Coronary artery (tissue), 2 donors: ENCODE results near the gene CACNA1C.

Source experiments
- DNase-seq: peaks from one replicate; pipeline ENCODE4 v3.0.0-alpha.2; 2017; ENCODE audit warnings: low spot score
- H3K27ac ChIP-seq, 2 donors: fragments of 200-600 bp; sonication (generic); one replicate each; pipeline ENCODE4 v1.5.1; 2016 to 2019
- H3K4me3 ChIP-seq: fragments of 200-600 bp; sonication (generic); 2 replicates; pipeline ENCODE4 v1.5.1; 2016; ENCODE audit warnings: mild to moderate bottlenecking, moderate library complexity
- TF ChIP-seq, protein P1 (sequence below): fragments of 200-600 bp; sonication (generic); IDR thresholded peaks from one replicate; pipeline ENCODE4 v1.5.1; 2019; ENCODE audit warnings: antibody characterized with exemption

The CACNA1C gene

DNA sequence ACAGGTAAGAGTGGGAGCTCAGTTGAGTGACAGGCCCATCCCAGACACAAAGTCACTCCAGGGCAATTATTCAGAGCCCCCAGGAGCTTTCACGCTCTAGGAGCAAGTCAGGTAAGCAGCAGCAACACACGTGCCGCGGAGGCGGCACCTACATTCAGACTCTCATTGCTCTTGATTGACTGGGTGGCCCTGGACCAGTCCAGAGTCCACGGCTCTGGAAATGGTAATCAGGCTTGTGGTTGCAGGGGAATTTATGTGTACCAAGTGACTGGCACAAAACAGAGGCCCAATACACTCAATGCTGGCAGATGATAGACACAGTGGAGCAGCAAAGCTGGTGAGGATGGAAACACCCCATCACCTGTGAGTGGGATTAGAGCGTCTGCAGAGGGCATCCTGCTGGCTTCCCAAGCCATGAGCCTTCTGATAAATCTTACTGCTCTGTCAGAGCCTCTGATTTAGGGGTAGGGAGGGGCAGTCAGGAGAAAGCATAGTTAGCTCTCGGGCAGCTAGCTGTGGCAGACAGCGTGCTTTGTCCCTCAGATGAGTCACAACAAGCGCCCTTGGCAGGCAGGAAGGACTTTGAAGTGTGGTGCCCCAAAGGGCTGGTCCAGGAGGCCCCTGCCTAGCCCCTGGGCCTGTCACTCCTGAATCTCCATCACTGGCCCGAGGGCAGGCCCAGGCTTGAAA, 344.7 kb downstream of the CACNA1C start:
- TF ChIP-seq, protein P1, sequence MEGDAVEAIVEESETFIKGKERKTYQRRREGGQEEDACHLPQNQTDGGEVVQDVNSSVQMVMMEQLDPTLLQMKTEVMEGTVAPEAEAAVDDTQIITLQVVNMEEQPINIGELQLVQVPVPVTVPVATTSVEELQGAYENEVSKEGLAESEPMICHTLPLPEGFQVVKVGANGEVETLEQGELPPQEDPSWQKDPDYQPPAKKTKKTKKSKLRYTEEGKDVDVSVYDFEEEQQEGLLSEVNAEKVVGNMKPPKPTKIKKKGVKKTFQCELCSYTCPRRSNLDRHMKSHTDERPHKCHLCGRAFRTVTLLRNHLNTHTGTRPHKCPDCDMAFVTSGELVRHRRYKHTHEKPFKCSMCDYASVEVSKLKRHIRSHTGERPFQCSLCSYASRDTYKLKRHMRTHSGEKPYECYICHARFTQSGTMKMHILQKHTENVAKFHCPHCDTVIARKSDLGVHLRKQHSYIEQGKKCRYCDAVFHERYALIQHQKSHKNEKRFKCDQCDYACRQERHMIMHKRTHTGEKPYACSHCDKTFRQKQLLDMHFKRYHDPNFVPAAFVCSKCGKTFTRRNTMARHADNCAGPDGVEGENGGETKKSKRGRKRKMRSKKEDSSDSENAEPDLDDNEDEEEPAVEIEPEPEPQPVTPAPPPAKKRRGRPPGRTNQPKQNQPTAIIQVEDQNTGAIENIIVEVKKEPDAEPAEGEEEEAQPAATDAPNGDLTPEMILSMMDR, result no peak
- DNase-seq, result no peak
- Histone ChIP-seq H3K27ac (peak overlapping the region in 1 of 2 donors; percentile 75), H3K4me3 (no peak overlapping the region)

DNA sequence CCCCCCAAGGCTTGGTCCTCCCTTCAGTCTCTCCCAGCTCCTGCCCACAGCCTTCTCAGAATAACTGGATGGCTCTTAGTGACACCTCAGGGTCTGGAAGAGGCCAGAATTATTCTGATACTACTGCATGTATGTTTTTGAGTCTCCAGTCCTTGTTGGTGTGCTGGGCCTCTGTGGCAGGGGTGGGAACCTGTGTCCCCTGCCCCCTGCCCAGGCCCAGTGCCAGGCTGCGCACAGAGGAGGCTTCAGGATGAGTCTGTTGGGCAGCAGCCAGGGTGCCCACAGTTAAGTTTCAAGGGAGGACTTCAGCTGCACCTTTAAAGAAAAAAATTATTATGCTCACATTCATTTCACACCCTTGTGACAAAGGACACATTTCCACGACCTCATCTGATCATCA, 348.3 kb downstream of the CACNA1C start:
- TF ChIP-seq, protein P1, result no peak
- no peak for DNase-seq
- no peak overlapping the region for H3K27ac ChIP-seq

DNA sequence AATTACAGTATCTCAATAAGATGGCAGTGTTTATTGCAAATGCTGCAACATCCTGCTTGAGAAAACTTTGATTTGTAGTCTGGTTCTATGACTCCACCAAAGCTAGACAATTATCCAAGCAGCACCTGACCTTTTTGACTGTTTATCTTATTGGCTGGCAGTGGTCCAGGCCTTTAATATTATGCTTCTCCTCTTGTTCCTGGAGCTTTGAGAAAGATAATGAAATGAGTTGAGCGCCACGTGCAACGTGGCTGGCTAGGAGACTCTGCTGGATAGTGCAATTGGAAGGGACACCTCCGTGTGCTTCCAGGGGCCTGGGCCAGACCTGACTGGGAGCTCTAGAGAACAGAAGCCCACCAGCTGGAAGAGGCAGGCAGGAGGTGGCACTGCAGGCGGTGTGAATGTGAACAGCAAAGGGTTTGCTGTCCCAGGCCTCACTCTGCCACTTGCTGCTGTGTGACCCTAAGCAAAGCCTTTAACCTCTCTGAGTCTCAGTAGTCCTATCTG, 349.3 kb downstream of the CACNA1C start:
- Histone ChIP-seq H3K4me3 (no peak overlapping the region), H3K27ac (no peak overlapping the region)
- TF ChIP-seq, protein P1, result no peak
- no peak for DNase-seq

More for the DNA sequence above, 348.3 kb downstream of the CACNA1C start:
- H3K4me3 ChIP-seq, result no peak overlapping the region

DNA sequence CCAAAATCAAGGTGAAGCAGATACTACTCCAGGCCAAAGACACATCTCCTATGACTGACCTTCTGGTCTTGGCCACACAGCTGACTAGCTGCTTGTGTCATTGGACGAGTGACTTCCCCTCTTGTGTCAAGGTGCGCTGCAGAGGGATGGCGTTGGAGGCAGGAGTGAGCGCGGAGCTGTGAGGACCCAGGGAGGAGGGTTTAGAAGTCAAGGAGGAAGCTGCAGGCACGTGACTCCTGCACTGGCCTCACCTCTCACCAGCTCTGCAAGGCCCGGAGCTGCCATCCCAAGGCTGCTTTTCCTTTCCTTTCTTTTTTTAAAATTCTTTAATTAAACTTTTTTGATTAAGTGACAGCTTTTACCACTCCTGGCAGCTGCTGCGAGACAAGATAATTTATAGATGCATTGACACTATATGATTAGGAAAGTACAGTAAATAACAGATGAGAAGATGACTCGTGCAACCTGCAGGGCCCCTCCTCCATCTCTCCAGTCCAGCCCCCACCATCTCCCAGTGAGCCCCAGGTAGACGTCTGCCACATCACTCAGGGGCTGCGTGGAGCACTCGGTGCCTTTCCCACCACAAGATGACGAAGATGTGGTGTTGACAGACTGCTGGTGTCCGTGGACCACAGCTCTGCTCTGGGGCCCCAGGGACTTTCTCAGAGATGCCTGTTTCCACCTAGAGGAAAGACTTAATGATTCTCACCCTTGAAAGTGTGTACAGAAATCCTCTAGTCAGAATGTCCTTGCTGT, 350.6 kb downstream of the CACNA1C start:
- H3K27ac ChIP-seq, result no peak overlapping the region
- TF ChIP-seq, protein P1, result no peak
- DNase-seq, result no peak
- no peak overlapping the region for H3K4me3 ChIP-seq

DNA sequence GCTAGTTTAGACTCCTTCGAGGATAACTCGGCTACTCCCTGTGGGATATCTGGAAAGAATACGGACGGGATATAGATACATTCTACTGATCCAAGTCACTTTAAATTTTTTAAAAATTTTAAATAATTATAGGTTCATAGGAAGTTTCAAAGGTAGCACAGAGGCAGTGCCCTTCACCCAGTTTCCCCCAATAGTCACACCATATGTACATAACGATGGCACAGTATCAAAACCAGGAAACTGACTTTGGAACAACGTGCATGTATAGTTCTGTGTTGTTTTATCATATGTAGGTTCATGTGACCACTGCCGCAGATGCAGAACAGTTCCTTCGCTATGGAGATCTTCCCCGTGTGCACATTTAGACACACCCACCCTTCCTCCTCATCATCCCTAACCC, 352.3 kb downstream of the CACNA1C start:
- Histone ChIP-seq H3K27ac (no peak overlapping the region), H3K4me3 (no peak overlapping the region)
- no peak for DNase-seq
- TF ChIP-seq, protein P1, result no peak

DNA sequence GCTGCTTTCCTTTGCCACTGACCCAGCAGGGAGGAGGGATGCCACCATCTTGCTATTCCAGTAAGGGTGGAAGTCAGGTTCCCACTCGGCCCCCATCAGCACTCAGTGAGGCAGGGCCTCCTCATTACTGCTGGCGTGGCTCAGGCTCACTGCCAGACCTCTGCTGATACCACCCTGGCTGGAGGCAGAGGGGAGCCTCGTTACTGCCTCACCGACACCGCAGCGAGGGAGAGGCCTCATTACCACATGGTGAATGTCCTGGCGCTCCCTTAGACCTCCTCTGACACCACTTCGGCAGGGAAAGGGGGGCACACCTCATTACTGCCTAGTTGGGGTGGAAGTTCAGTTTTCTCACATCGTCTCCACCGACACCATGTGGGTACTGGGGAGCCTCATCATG, 354.1 kb downstream of the CACNA1C start:
- H3K4me3 ChIP-seq, result no peak overlapping the region
- no peak overlapping the region for H3K27ac ChIP-seq
- TF ChIP-seq, protein P1, result no peak
- no peak for DNase-seq
